Measurements from ENCODE around the gene KAT2A.
A peak's percentile ranks its signal among the peaks of the same experiment; 100 is the strongest.

Gene KAT2A

DNA sequence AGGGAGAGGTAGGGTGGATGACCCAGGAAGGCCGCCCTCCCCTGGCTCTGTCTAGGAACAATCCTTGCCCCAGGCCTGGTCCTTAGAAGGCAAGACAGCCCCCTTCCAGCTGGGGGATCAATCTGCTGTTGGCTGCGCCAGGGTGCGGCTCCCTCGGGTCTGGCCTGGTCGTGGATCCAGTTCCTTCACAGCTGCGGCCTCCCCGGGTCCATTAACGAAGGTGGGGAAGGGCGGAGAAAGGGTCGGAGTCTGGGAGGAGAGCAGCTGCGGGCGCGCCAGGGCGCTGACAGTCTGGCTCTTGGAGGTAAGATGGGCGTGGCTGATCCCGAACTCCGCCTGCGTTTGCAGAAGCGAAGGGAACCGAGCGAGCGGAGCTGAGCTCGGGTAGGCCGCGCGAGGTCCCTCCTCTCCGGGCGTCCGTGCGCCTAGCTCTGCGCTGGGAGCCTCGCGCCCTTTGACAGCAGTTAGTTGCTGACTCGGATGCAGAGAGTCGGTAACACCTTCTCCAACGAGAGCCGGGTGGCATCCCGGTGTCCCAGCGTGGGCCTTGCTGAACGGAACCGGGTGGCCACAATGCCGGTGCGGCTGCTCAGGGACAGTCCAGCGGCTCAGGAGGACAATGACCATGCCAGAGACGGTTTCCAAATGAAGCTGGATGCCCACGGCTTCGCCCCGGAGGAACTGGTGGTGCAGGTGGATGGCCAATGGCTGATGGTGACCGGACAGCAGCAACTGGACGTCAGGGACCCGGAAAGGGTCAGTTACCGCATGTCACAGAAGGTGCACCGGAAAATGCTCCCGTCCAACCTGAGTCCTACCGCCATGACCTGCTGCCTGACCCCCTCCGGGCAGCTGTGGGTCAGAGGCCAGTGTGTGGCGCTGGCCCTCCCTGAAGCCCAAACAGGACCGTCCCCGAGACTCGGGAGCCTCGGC lies 1.5 kb upstream of the KAT2A start, which contains the start of gene HSPB9:
Gene HSPB9, plus strand, starts transcription at position 434 of the 933 bp plus-strand sequence. Its CDS starts 47 bp downstream, at position 481.
- ChIA-PET CTCF (interaction anchor here (0.7 to 1.8 kb wide), 5 partner anchors 12 to 283 kb away, joined by 3 to 5 read pairs (median 3); no protein-coding TSS in a partner anchor), POLR2A (interaction anchor here (0.6 kb wide), 1 partner anchor 487 kb away, joined by 3 read pairs; the partner anchor contains the start of genes RETREG3 and TUBG1)
- Histone ChIP-seq H3K4me1 (ENCODE audit: control extremely low read depth in 1 of 4, control insufficient read depth in 4 of 4, insufficient read depth in 4 of 4, low read length in 3 of 4) (peaks cover 0 to 15% (median 13%) of the 10 kb centered on the region in 4 experiments), H3K36me3 (ENCODE audit: control insufficient read depth in 4 of 4, insufficient read depth in 4 of 4, low read length in 3 of 4) (peaks cover 5 to 46% (median 32%) of the 10 kb centered on the region in 4 experiments), H3K27me3 (replicated peaks in 2 of 5; ENCODE audit: control insufficient read depth in 4 of 5, insufficient read depth in 5 of 5, low read length in 4 of 5) (no peaks in the 10 kb centered on the region), H3K9me3 (ENCODE audit: control extremely low read depth in 1 of 5, control insufficient read depth in 4 of 5, insufficient read depth in 2 of 5, low read depth in 1 of 5, low read length in 4 of 5) (no peaks in the 10 kb centered on the region), H3K4me3 (ENCODE audit: control insufficient read depth in 1 of 7, extremely low read depth in 1 of 7, insufficient read depth in 4 of 7, low read depth in 2 of 7, low read length in 6 of 7) (peak within 1 kb of the TSS in 2 of 7 experiments; percentile 63 to 72), H3K27ac (ENCODE audit: insufficient read depth in 1 of 2, low read depth in 1 of 2, low read length in 2 of 2, poor library complexity in 1 of 2, severe bottlenecking in 2 of 2) (peak within 1 kb of the TSS in 1 of 2 experiments; percentile 54)
- no peak for DNase-seq
- WGBS (ENCODE audit: insufficient coverage), result 97% methylated on average over 60 of the region's 61 CpGs

DNA sequence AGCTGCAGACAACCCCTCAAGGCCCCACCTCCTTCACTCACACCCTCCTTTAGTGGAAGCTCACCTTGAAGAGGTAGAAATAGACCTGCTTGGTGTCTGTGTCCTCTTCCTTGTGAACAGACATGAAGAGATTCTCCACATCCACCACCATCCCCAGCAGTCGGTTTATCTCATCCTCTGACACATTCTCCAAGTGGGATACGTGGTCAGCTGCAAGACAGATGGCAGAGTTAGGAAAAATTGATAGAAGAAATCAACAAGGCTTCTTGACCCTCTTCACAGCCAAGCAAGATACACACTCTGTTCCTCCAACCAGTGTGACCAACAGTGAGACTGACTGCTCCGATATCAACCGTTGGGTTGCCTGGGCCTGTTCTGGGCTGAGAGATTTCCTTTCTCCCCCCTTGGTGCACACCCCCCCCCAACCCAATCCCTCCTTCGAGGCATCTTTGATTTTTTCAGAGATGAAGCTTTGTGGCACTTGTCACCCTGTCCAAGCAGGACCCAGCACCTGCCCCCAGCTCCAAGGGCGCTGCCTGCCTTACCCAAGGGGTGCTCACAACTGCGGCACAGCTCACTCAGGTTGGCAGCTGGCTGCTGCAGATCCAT lies 902 bp downstream of the KAT2A start:
- 60% methylated on average over 6 of the region's 7 CpGs for WGBS (ENCODE audit: insufficient coverage)
- H3K27me3 ChIP-seq (replicated peaks in 2 of 5; ENCODE audit: control insufficient read depth in 4 of 5, insufficient read depth in 5 of 5, low read length in 4 of 5), result no peaks in the 10 kb centered on the region
- ChIA-PET CTCF (interaction anchor here (0.9 to 21.8 kb wide), 17 partner anchors 8 to 158 kb away, joined by 3 to 381 read pairs (median 5); partner anchors contain the start of genes DHX58, DNAJC7, KCNH4 and NKIRAS2), POLR2A (interaction anchor here (0.6 to 1.4 kb wide), 5 partner anchors 11 to 102 kb away, joined by 3 to 9 read pairs (median 3); partner anchors contain the start of gene DNAJC7)
- no peak overlapping the region for H3K27ac ChIP-seq (ENCODE audit: insufficient read depth in 1 of 2, low read depth in 1 of 2, low read length in 2 of 2, poor library complexity in 1 of 2, severe bottlenecking in 2 of 2)
- H3K4me3 ChIP-seq (ENCODE audit: control insufficient read depth in 1 of 7, extremely low read depth in 1 of 7, insufficient read depth in 4 of 7, low read depth in 2 of 7, low read length in 6 of 7), result peak overlapping the region in 5 of 7 experiments; percentile 36 to 72 (median 59)
- no peak for DNase-seq
- peaks cover 0 to 15% (median 13%) of the 10 kb centered on the region in 4 experiments for H3K4me1 ChIP-seq (ENCODE audit: control extremely low read depth in 1 of 4, control insufficient read depth in 4 of 4, insufficient read depth in 4 of 4, low read length in 3 of 4)
- H3K9me3 ChIP-seq (ENCODE audit: control extremely low read depth in 1 of 5, control insufficient read depth in 4 of 5, insufficient read depth in 2 of 5, low read depth in 1 of 5, low read length in 4 of 5), result no peaks in the 10 kb centered on the region
- H3K36me3 ChIP-seq (ENCODE audit: control insufficient read depth in 4 of 4, insufficient read depth in 4 of 4, low read length in 3 of 4), result peaks cover 2 to 42% (median 29%) of the 10 kb centered on the region in 4 experiments

DNA sequence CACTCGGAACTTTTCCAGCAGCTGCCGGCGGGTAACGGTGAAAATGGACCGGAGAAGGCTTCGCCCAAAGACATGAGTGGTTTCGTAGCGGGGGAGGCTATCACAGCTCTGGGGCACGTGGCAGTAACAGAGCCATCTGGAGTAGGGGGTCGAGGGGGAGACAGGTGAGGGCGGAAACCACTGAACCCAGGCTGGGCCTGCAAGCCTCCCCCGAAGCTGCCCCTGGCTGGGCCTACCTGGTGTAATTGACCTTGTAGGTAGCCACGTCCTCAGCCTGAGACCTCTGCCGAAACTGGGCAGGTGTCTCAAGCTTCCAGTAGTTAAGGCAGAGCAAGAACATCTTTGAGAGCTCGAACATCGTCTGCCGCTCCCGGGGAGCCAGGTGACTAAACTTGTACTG lies 1.9 kb downstream of the KAT2A start:
- no peaks in the 10 kb centered on the region for H3K27me3 ChIP-seq (replicated peaks in 2 of 5; ENCODE audit: control insufficient read depth in 4 of 5, insufficient read depth in 5 of 5, low read length in 4 of 5)
- POLR2A ChIA-PET, result no interaction called here
- peaks cover 2 to 43% (median 32%) of the 10 kb centered on the region in 4 experiments for H3K36me3 ChIP-seq (ENCODE audit: control insufficient read depth in 4 of 4, insufficient read depth in 4 of 4, low read length in 3 of 4)

DNA sequence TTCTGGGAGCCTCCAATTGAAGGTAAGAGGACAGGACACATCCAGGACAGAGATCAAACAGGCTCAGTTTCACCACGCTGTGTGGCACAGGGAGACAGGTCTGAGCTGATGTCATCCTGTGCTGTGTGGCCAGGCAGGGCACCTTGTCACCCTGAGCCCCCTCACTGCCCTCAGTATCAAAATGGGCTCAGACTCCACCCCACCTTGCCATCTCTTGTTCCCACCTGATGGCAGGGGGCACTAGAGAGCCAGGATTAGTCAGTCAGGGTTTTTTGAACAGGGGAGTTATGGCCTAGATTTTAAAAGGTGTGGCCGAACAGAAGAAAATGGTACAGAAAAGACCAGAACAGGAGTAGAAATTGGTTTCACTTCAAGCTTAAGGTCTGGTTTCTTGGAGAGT lies 2.6 kb downstream of the KAT2A start:
- peaks cover 2 to 47% (median 33%) of the 10 kb centered on the region in 4 experiments for H3K36me3 ChIP-seq (ENCODE audit: control insufficient read depth in 4 of 4, insufficient read depth in 4 of 4, low read length in 3 of 4)
- H3K27ac ChIP-seq (ENCODE audit: insufficient read depth in 1 of 2, low read depth in 1 of 2, low read length in 2 of 2, poor library complexity in 1 of 2, severe bottlenecking in 2 of 2), result no peak overlapping the region
- CTCF ChIA-PET, result interaction anchor here (0.6 to 21.8 kb wide), 21 partner anchors 8 to 156 kb away, joined by 3 to 381 read pairs (median 5); partner anchors contain the start of genes CNP, DNAJC7, GHDC and KCNH4
- peak; percentile 54 to 72 (median 69) for DNase-seq
- POLR2A ChIA-PET, result interaction anchor here (0.6 kb wide), 1 partner anchor 19 kb away, joined by 3 read pairs; no protein-coding TSS in a partner anchor
- H3K4me3 ChIP-seq (ENCODE audit: control insufficient read depth in 1 of 7, extremely low read depth in 1 of 7, insufficient read depth in 4 of 7, low read depth in 2 of 7, low read length in 6 of 7), result no peak overlapping the region
- peaks cover 0 to 15% (median 14%) of the 10 kb centered on the region in 4 experiments for H3K4me1 ChIP-seq (ENCODE audit: control extremely low read depth in 1 of 4, control insufficient read depth in 4 of 4, insufficient read depth in 4 of 4, low read length in 3 of 4)
- H3K9me3 ChIP-seq (ENCODE audit: control extremely low read depth in 1 of 5, control insufficient read depth in 4 of 5, insufficient read depth in 2 of 5, low read depth in 1 of 5, low read length in 4 of 5), result no peaks in the 10 kb centered on the region
- WGBS (ENCODE audit: insufficient coverage), result 91% methylated on average over 2 of the region's 2 CpGs
- no peaks in the 10 kb centered on the region for H3K27me3 ChIP-seq (replicated peaks in 2 of 5; ENCODE audit: control insufficient read depth in 4 of 5, insufficient read depth in 5 of 5, low read length in 4 of 5)

More for the DNA sequence above, 1.9 kb downstream of the KAT2A start:
- Histone ChIP-seq H3K9me3 (ENCODE audit: control extremely low read depth in 1 of 5, control insufficient read depth in 4 of 5, insufficient read depth in 2 of 5, low read depth in 1 of 5, low read length in 4 of 5) (no peaks in the 10 kb centered on the region), H3K4me1 (ENCODE audit: control extremely low read depth in 1 of 4, control insufficient read depth in 4 of 4, insufficient read depth in 4 of 4, low read length in 3 of 4) (peaks cover 0 to 15% (median 13%) of the 10 kb centered on the region in 4 experiments), H3K4me3 (ENCODE audit: control insufficient read depth in 1 of 7, extremely low read depth in 1 of 7, insufficient read depth in 4 of 7, low read depth in 2 of 7, low read length in 6 of 7) (no peak overlapping the region), H3K27ac (ENCODE audit: insufficient read depth in 1 of 2, low read depth in 1 of 2, low read length in 2 of 2, poor library complexity in 1 of 2, severe bottlenecking in 2 of 2) (no peak overlapping the region)
- CTCF ChIA-PET, result interaction anchor here (0.6 to 21.8 kb wide), 20 partner anchors 9 to 155 kb away, joined by 3 to 381 read pairs (median 5); partner anchors contain the start of genes DNAJC7, GHDC, KCNH4 and NKIRAS2
- DNase-seq, result no peak
- over 99% methylated on average over 12 of the region's 18 CpGs for WGBS (ENCODE audit: insufficient coverage)

DNA sequence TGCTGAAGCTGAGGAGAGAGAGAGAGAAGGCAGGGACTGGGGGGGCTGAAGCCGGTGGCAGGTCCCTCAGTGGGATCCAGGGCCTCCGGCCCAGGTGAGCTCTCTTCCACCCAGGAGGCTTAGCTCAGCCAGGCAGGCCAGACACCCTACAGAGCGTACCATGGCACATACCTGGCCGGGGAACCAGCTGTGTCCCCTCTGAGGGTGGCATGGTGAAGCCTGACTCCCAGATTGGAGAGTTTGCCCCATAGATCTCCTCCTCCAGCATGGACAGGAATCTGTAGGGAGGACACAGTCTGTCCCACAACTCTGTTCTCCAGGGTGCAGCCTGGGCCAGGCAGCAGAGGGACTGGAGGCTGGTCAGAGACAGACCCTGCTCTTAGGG lies 3.0 kb downstream of the KAT2A start:
- Histone ChIP-seq H3K36me3 (ENCODE audit: control insufficient read depth in 4 of 4, insufficient read depth in 4 of 4, low read length in 3 of 4) (peaks cover 2 to 51% (median 34%) of the 10 kb centered on the region in 4 experiments), H3K27me3 (replicated peaks in 2 of 5; ENCODE audit: control insufficient read depth in 4 of 5, insufficient read depth in 5 of 5, low read length in 4 of 5) (no peaks in the 10 kb centered on the region), H3K9me3 (ENCODE audit: control extremely low read depth in 1 of 5, control insufficient read depth in 4 of 5, insufficient read depth in 2 of 5, low read depth in 1 of 5, low read length in 4 of 5) (no peaks in the 10 kb centered on the region), H3K4me3 (ENCODE audit: control insufficient read depth in 1 of 7, extremely low read depth in 1 of 7, insufficient read depth in 4 of 7, low read depth in 2 of 7, low read length in 6 of 7) (no peak overlapping the region), H3K27ac (ENCODE audit: insufficient read depth in 1 of 2, low read depth in 1 of 2, low read length in 2 of 2, poor library complexity in 1 of 2, severe bottlenecking in 2 of 2) (no peak overlapping the region), H3K4me1 (ENCODE audit: control extremely low read depth in 1 of 4, control insufficient read depth in 4 of 4, insufficient read depth in 4 of 4, low read length in 3 of 4) (peaks cover 0 to 18% (median 16%) of the 10 kb centered on the region in 4 experiments)
- ChIA-PET CTCF (interaction anchor here (1.0 to 21.8 kb wide), 16 partner anchors 8 to 155 kb away, joined by 3 to 381 read pairs (median 6); partner anchors contain the start of genes CNP, DNAJC7, KCNH4 and NKIRAS2), POLR2A (interaction anchor here (0.6 kb wide), 1 partner anchor 19 kb away, joined by 3 read pairs; no protein-coding TSS in a partner anchor)
- WGBS (ENCODE audit: insufficient coverage), result 95% methylated on average over 4 of the region's 4 CpGs
- DNase-seq, result no peak

DNA sequence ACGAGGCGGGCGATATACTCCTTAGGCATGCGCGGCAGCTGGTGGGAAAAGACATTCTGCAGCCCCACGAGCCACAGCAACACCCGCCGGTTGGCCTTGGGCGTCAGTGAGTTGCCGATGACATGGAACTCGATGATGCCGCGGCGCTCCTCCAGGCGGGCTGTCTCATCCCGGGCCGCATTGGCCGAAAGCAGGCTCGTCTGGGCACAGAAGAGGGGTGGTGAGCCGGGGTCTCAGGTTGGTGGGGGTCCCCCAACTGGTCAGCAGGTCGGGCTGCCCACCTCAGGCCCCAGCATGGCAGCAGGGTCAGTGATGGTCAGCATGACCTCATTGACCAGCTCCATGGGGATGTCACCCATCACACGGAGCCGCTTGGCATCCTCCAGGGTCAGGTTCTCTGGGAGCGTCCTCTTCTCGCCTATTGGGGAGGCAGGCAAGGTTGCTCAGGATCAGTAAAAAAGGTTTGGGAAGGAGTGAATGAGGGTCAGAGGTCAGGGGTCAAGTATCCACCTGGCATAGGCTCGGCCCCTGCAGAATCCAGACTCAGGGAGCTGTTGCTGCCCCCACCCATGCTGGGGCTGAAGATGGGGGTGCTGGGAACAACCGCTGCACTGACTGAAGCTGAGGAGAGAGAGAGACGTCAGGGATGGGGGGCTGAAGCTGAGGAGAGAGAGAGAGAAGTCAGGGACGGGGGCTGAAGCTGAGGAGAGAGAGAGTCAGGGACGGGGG lies 3.6 kb downstream of the KAT2A start:
- POLR2A ChIA-PET, result no interaction called here
- WGBS (ENCODE audit: insufficient coverage), result 97% methylated on average over 27 of the region's 30 CpGs
- CTCF ChIA-PET, result interaction anchor here (0.7 to 21.8 kb wide), 18 partner anchors 9 to 155 kb away, joined by 3 to 381 read pairs (median 6); partner anchors contain the start of genes CNP, DNAJC7, KCNH4 and NKIRAS2

More for the DNA sequence above, 3.6 kb downstream of the KAT2A start:
- H3K4me3 ChIP-seq (ENCODE audit: control insufficient read depth in 1 of 7, extremely low read depth in 1 of 7, insufficient read depth in 4 of 7, low read depth in 2 of 7, low read length in 6 of 7), result no peak overlapping the region
- H3K27ac ChIP-seq (ENCODE audit: insufficient read depth in 1 of 2, low read depth in 1 of 2, low read length in 2 of 2, poor library complexity in 1 of 2, severe bottlenecking in 2 of 2), result no peak overlapping the region
- H3K9me3 ChIP-seq (ENCODE audit: control extremely low read depth in 1 of 5, control insufficient read depth in 4 of 5, insufficient read depth in 2 of 5, low read depth in 1 of 5, low read length in 4 of 5), result no peaks in the 10 kb centered on the region
- H3K4me1 ChIP-seq (ENCODE audit: control extremely low read depth in 1 of 4, control insufficient read depth in 4 of 4, insufficient read depth in 4 of 4, low read length in 3 of 4), result peaks cover 4 to 24% (median 22%) of the 10 kb centered on the region in 4 experiments
- DNase-seq, result no peak
- H3K36me3 ChIP-seq (ENCODE audit: control insufficient read depth in 4 of 4, insufficient read depth in 4 of 4, low read length in 3 of 4), result peaks cover 2 to 48% (median 33%) of the 10 kb centered on the region in 4 experiments
- H3K27me3 ChIP-seq (replicated peaks in 2 of 5; ENCODE audit: control insufficient read depth in 4 of 5, insufficient read depth in 5 of 5, low read length in 4 of 5), result no peaks in the 10 kb centered on the region
